Keratinocyte (primary cell): ENCODE data around the gene ETF1. TPM values are rescaled to one million over a fixed set of nuclear protein-coding genes. Genes with fewer than 3 reads are reported as not detected.

Experiments used
- DNase-seq: peaks from one replicate; pipeline ENCODE4 v3.0.0-alpha.2; 2011; ENCODE audit warnings: low read depth, missing footprints, low spot score
- FAIRE-seq: peaks from 2 replicates; lab custom pipeline; 2011; peaks lifted over from hg19 to GRCh38; lab: Jason Lieb, UNC
- H2AFZ ChIP-seq: 2 replicates; pipeline ENCODE4 v1.6.0; 2012; ENCODE audit warnings: low read length, control low read depth, inconsistent platforms; ENCODE audit not compliant: control insufficient read depth
- H3K27ac ChIP-seq: 2 replicates; pipeline ENCODE4 v1.5.1; 2011; ENCODE audit warnings: low read length; ENCODE audit not compliant: control insufficient read depth, insufficient read depth
- H3K27me3 ChIP-seq: 3 replicates; pipeline ENCODE4 v1.6.0; 2011; ENCODE audit warnings: low read length; ENCODE audit not compliant: control insufficient read depth, insufficient read depth; ENCODE audit errors: extremely low read depth
- H3K36me3 ChIP-seq, 2 experiments: 2 replicates in 1 of 2; 3 replicates in 1 of 2; pipeline ENCODE4 v1.5.1; 2011; ENCODE audit warnings: low read length in 2 of 2, mild to moderate bottlenecking in 1 of 2; ENCODE audit not compliant: control insufficient read depth in 2 of 2, insufficient read depth in 2 of 2; ENCODE audit errors: extremely low read depth in 1 of 2
- H3K4me1 ChIP-seq: 3 replicates; pipeline ENCODE4 v1.5.1; 2011; ENCODE audit warnings: low read length; ENCODE audit not compliant: control insufficient read depth, insufficient read depth; ENCODE audit errors: extremely low read depth
- H3K4me2 ChIP-seq: 3 replicates; pipeline ENCODE4 v1.6.0; 2011; ENCODE audit warnings: low read depth, low read length; ENCODE audit not compliant: control insufficient read depth, insufficient read depth; ENCODE audit errors: extremely low read depth
- H3K4me3 ChIP-seq, 3 experiments: fragments of 200-600 bp in 1 of 3; sonication (generic) in 1 of 3; 2 replicates in 2 of 3; 3 replicates in 1 of 3; pipeline ENCODE4 v1.5.1; 2011 to 2016; ENCODE audit warnings: low read length in 3 of 3, mild to moderate bottlenecking in 3 of 3, control low read depth in 2 of 3, inconsistent platforms in 1 of 3, low read depth in 1 of 3, mixed read lengths in 1 of 3, mixed run types in 1 of 3, moderate library complexity in 1 of 3; ENCODE audit not compliant: control insufficient read depth in 2 of 3, insufficient read depth in 2 of 3; ENCODE audit errors: extremely low read depth in 1 of 3
- H3K79me2 ChIP-seq: 2 replicates; pipeline ENCODE4 v1.6.0; 2012; ENCODE audit warnings: low read length; ENCODE audit not compliant: control insufficient read depth, insufficient read depth
- H3K9ac ChIP-seq: 3 replicates; pipeline ENCODE4 v1.6.0; 2011; ENCODE audit warnings: low read length; ENCODE audit not compliant: control insufficient read depth, insufficient read depth; ENCODE audit errors: extremely low read depth
- H3K9me1 ChIP-seq: 3 replicates; pipeline ENCODE4 v1.6.0; 2011; ENCODE audit warnings: low read length; ENCODE audit not compliant: control insufficient read depth, insufficient read depth; ENCODE audit errors: extremely low read depth
- H3K9me3 ChIP-seq: 2 replicates; pipeline ENCODE4 v1.5.1; 2012; ENCODE audit warnings: low read depth, low read length; ENCODE audit not compliant: control insufficient read depth
- H4K20me1 ChIP-seq: 3 replicates; pipeline ENCODE4 v1.6.0; 2011; ENCODE audit warnings: low read length; ENCODE audit not compliant: control insufficient read depth, insufficient read depth; ENCODE audit errors: extremely low read depth
- CTCF ChIP-seq, 3 experiments: IDR thresholded peaks in 1 of 3; conservative IDR thresholded peaks in 1 of 3; optimal IDR thresholded peaks in 1 of 3; 2 replicates in 2 of 3; 3 replicates in 1 of 3; pipeline versions ENCODE3 to v1.5.1; 2011; ENCODE audit warnings: low read length in 3 of 3, mild to moderate bottlenecking in 3 of 3, moderate library complexity in 2 of 3, control low read depth in 1 of 3, inconsistent platforms in 1 of 3; ENCODE audit not compliant: insufficient read depth in 2 of 3; ENCODE audit errors: extremely low read depth in 1 of 3
- EZH2 ChIP-seq: IDR thresholded peaks from one replicate; pipeline ENCODE4 v1.6.1; 2012; ENCODE audit warnings: inconsistent platforms, mild to moderate bottlenecking, low read length, moderate library complexity
- dilution Hi-C: fragments of 300-500 bp; cut with MboI; formaldehyde crosslinking; loops from one replicate; pipeline ENCODE4 v1.7.0; 2020; ENCODE audit warnings: low sequenced_read_pairs; ENCODE audit not compliant: extremely low pct_ligation_motif_present
- polyA plus RNA-seq, 5 experiments: library from polyadenylated mRNA; depleted of rRNA in 3 of 5; stranded (reverse) in 3 of 5; stranded (forward) in 1 of 5; unstranded in 1 of 5; fragments of >200 nt; gene quantifications; 1 replicate in 1 of 5; 2 replicates in 3 of 5; 3 replicates in 1 of 5; pipeline versions ENCODE4 v1.2.1 to v1.2.3, GENCODE V29; 2011 to 2012; ENCODE audit warnings: missing spikeins in 2 of 5, low read depth in 1 of 5, low replicate concordance in 1 of 5

ETF1 gene
- polyA plus RNA-seq, 1 donor (not counting 4 experiments of a cell fraction or from before 2014, with no cell fraction given): 137 TPM

- Histone ChIP-seq H3K36me3 (peaks cover 17 to 38% of the 10 kb centered on the region in 2 experiments), H3K9ac (no peak overlapping the region), H3K9me1 (peaks cover 5% of the 10 kb centered on the region), H3K9me3 (no peaks in the 10 kb centered on the region), H3K27me3 (no peaks in the 10 kb centered on the region), H3K27ac (no peak overlapping the region), H2AFZ (no peak overlapping the region), H4K20me1 (peaks cover 5% of the 10 kb centered on the region), H3K4me3 (no peak overlapping the region), H3K4me1 (peaks cover 35% of the 10 kb centered on the region), H3K4me2 (no peak overlapping the region), H3K79me2 (peaks cover 3% of the 10 kb centered on the region)
- no peak for FAIRE-seq
- dilution Hi-C loops: no loop called here
- DNase-seq: no peak
- TF ChIP-seq CTCF (optimal IDR thresholded peaks at IDR 0.05 in 1 of 3, IDR thresholded peaks at IDR 0.05 in 1 of 3, conservative IDR thresholded peaks at IDR 0.05 in 1 of 3; ENCODE audit: extremely low read depth in 1 of 3, insufficient read depth in 2 of 3, low read length in 3 of 3) (no peak), EZH2 (no peak)
Measured at GRCh38 chr5:138506370-138507306, 36.4 kb downstream of the ETF1 start.

GRCh38 chr5:138504799-138505198 is 38.2 kb downstream of the ETF1 start:
- H3K36me3 ChIP-seq: peaks cover 11 to 24% of the 10 kb centered on the region in 2 experiments
- peaks cover 5% of the 10 kb centered on the region for H3K9me1 ChIP-seq
- dilution Hi-C loops: no loop called here
- DNase-seq: peak; percentile 94
- H3K9me3 ChIP-seq: no peaks in the 10 kb centered on the region
- H4K20me1 ChIP-seq: peaks cover 5% of the 10 kb centered on the region
- peaks cover 2% of the 10 kb centered on the region for H3K79me2 ChIP-seq
- FAIRE-seq: peak; percentile 97
- peak overlapping the region; percentile 85 for H3K4me2 ChIP-seq
- TF ChIP-seq CTCF (optimal IDR thresholded peaks at IDR 0.05 in 1 of 3, IDR thresholded peaks at IDR 0.05 in 1 of 3, conservative IDR thresholded peaks at IDR 0.05 in 1 of 3; ENCODE audit: extremely low read depth in 1 of 3, insufficient read depth in 2 of 3, low read length in 3 of 3) (no peak), EZH2 (no peak)
- peak overlapping the region; percentile 53 for H3K9ac ChIP-seq
- peak overlapping the region; percentile 86 for H3K27ac ChIP-seq
- H3K4me1 ChIP-seq: peaks cover 35% of the 10 kb centered on the region
- no peak overlapping the region for H2AFZ ChIP-seq
- peak overlapping the region in 1 of 3 experiments; percentile 16 for H3K4me3 ChIP-seq
- no peaks in the 10 kb centered on the region for H3K27me3 ChIP-seq
